Activated CD8-positive, alpha-beta memory T cell treated with anti-CD3 and anti-CD28 coated beads, Interleukin-2, amount 10 ng/mL, durations not matched to agents 7 days and 5 days (primary cell): Measurements from ENCODE around the gene PPY. TPM values are rescaled to one million over a fixed set of nuclear protein-coding genes. Genes with fewer than 3 reads are reported as not detected.

Source experiments
- ATAC-seq: fragments of 150-1000 bp; cut with Tn5 transposase; one replicate; pipeline ENCODE4 v1.10.0; 2021; ENCODE audit warnings: moderate library complexity
- CTCF ChIA-PET: fragments of 350-600 bp; sonication (Branson Sonifier 250); formaldehyde crosslinking; loops from one replicate; lab custom pipeline; 2021; ENCODE audit warnings: antibody characterized with exemption; lab: Charles Lee
- DNase-seq: peaks from one replicate; pipeline ENCODE4 v3.0.0-alpha.2; 2020
- H3K27ac Mint-ChIP-seq: one replicate; pipeline ENCODE4 v1.8.0; 2021; ENCODE audit warnings: mild to moderate bottlenecking, mixed read lengths
- H3K27me3 Mint-ChIP-seq: one replicate; pipeline ENCODE4 v1.8.0; 2021; ENCODE audit warnings: mixed read lengths
- H3K36me3 Mint-ChIP-seq: one replicate; pipeline ENCODE4 v1.8.0; 2021; ENCODE audit warnings: mild to moderate bottlenecking, mixed read lengths
- H3K4me1 Mint-ChIP-seq: one replicate; pipeline ENCODE4 v1.8.0; 2021; ENCODE audit warnings: mixed read lengths
- H3K4me3 Mint-ChIP-seq: one replicate; pipeline ENCODE4 v1.8.0; 2021; ENCODE audit warnings: mild to moderate bottlenecking, moderate library complexity, mixed read lengths
- H3K9me3 Mint-ChIP-seq: one replicate; pipeline ENCODE4 v1.8.0; 2022; ENCODE audit warnings: low read depth, mixed read lengths
- total RNA-seq, 2 experiments: library from RNA; stranded (reverse); gene quantifications; one replicate each; pipeline ENCODE4 v1.2.3, GENCODE V29; 2021

PPY gene
- total RNA-seq, 2 experiments from 2014 or later: not detected

- Mint-ChIP-seq H3K4me1 (peaks cover 18% of the 10 kb centered on the region), H3K4me3 (peak overlapping the region; percentile 64), H3K27me3 (peaks cover 11% of the 10 kb centered on the region), H3K9me3 (no peaks in the 10 kb centered on the region), H3K27ac (peak overlapping the region; percentile 61), H3K36me3 (no peaks in the 10 kb centered on the region)
- ATAC-seq (peak; percentile 83), DNase-seq (peak; percentile 60)
- CTCF ChIA-PET: interaction anchor here (1.3 to 1.6 kb wide), 3 partner anchors 8 to 26 kb away, joined by 3 to 7 read pairs (median 5); no protein-coding TSS in a partner anchor
Measured at GRCh38 chr17:43917348-43918025, 24.8 kb downstream of the PPY start.

- DNase-seq: no peak
- Mint-ChIP-seq H3K27ac (peak overlapping the region; percentile 61), H3K4me3 (peak overlapping the region; percentile 64), H3K9me3 (no peaks in the 10 kb centered on the region), H3K4me1 (peaks cover 18% of the 10 kb centered on the region), H3K36me3 (no peaks in the 10 kb centered on the region), H3K27me3 (peaks cover 9% of the 10 kb centered on the region)
- ATAC-seq: no peak
- CTCF ChIA-PET: interaction anchor here (0.6 to 1.6 kb wide), 5 partner anchors 8 to 28 kb away, joined by 3 to 7 read pairs (median 5); no protein-coding TSS in a partner anchor
Measured at GRCh38 chr17:43917016-43917347, 25.3 kb downstream of the PPY start.

- no peaks in the 10 kb centered on the region for H3K36me3 Mint-ChIP-seq
- ATAC-seq: no peak
Measured at GRCh38 chr17:43916385-43916784, 25.9 kb downstream of the PPY start.

GRCh38 chr17:43915559-43915958, 26.7 kb downstream of the PPY start:
- CTCF ChIA-PET: interaction anchor here (1.1 kb wide), 1 partner anchor 10 kb away, joined by 5 read pairs; no protein-coding TSS in a partner anchor
- ATAC-seq: no peak
- Mint-ChIP-seq H3K9me3 (no peaks in the 10 kb centered on the region), H3K27me3 (peaks cover 9% of the 10 kb centered on the region), H3K27ac (no peak overlapping the region), H3K36me3 (no peaks in the 10 kb centered on the region), H3K4me1 (peaks cover 18% of the 10 kb centered on the region), H3K4me3 (no peak overlapping the region)
- DNase-seq: no peak

More at GRCh38 chr17:43916385-43916784, 25.9 kb downstream of the PPY start:
- Mint-ChIP-seq H3K4me1 (peaks cover 18% of the 10 kb centered on the region), H3K4me3 (no peak overlapping the region), H3K27ac (no peak overlapping the region), H3K27me3 (peaks cover 9% of the 10 kb centered on the region), H3K9me3 (no peaks in the 10 kb centered on the region)
- CTCF ChIA-PET: interaction anchor here (0.6 to 1.1 kb wide), 3 partner anchors 8 to 28 kb away, joined by 3 to 5 read pairs (median 5); no protein-coding TSS in a partner anchor
- no peak for DNase-seq

GRCh38 chr17:43914451-43914850, 27.8 kb downstream of the PPY start:
- H3K9me3 Mint-ChIP-seq: no peaks in the 10 kb centered on the region
- peaks cover 18% of the 10 kb centered on the region for H3K4me1 Mint-ChIP-seq
- no peak overlapping the region for H3K4me3 Mint-ChIP-seq
- CTCF ChIA-PET: interaction anchor here (1.2 to 1.7 kb wide), 3 partner anchors 9 to 26 kb away, joined by 3 to 4 read pairs (median 3); no protein-coding TSS in a partner anchor
- ATAC-seq: no peak
- no peaks in the 10 kb centered on the region for H3K36me3 Mint-ChIP-seq
- H3K27me3 Mint-ChIP-seq: peaks cover 16% of the 10 kb centered on the region
- H3K27ac Mint-ChIP-seq: no peak overlapping the region
- DNase-seq: no peak

GRCh38 chr17:43913584-43913983, 28.7 kb downstream of the PPY start:
- no peaks in the 10 kb centered on the region for H3K36me3 Mint-ChIP-seq
- CTCF ChIA-PET: interaction anchor here (1.2 to 1.7 kb wide), 3 partner anchors 10 to 25 kb away, joined by 3 to 4 read pairs (median 3); no protein-coding TSS in a partner anchor
- no peak overlapping the region for H3K4me3 Mint-ChIP-seq
- no peaks in the 10 kb centered on the region for H3K9me3 Mint-ChIP-seq
- peaks cover 20% of the 10 kb centered on the region for H3K27me3 Mint-ChIP-seq
- DNase-seq (no peak), ATAC-seq (no peak)
- H3K4me1 Mint-ChIP-seq: peaks cover 15% of the 10 kb centered on the region
- H3K27ac Mint-ChIP-seq: no peak overlapping the region

GRCh38 chr17:43912635-43913304, 29.5 kb downstream of the PPY start:
- ATAC-seq: no peak
- Mint-ChIP-seq H3K27ac (no peak overlapping the region), H3K4me3 (no peak overlapping the region), H3K27me3 (peaks cover 29% of the 10 kb centered on the region), H3K4me1 (peaks cover 15% of the 10 kb centered on the region), H3K36me3 (no peaks in the 10 kb centered on the region), H3K9me3 (no peaks in the 10 kb centered on the region)
- CTCF ChIA-PET: interaction anchor here (1.1 to 1.4 kb wide), 2 partner anchors 20 to 82 kb away, joined by 3 read pairs; no protein-coding TSS in a partner anchor
- DNase-seq: no peak

GRCh38 chr17:43911904-43912303, 30.4 kb downstream of the PPY start:
- Mint-ChIP-seq H3K9me3 (no peaks in the 10 kb centered on the region), H3K27me3 (peaks cover 35% of the 10 kb centered on the region), H3K27ac (no peak overlapping the region), H3K4me3 (no peak overlapping the region), H3K4me1 (peaks cover 10% of the 10 kb centered on the region), H3K36me3 (no peaks in the 10 kb centered on the region)
- ATAC-seq (no peak), DNase-seq (no peak)
- CTCF ChIA-PET: interaction anchor here (1.1 to 1.4 kb wide), 3 partner anchors 19 to 83 kb away, joined by 3 read pairs; no protein-coding TSS in a partner anchor

- Mint-ChIP-seq H3K4me3 (no peak overlapping the region), H3K4me1 (peaks cover 7% of the 10 kb centered on the region), H3K27me3 (peaks cover 48% of the 10 kb centered on the region), H3K9me3 (no peaks in the 10 kb centered on the region), H3K36me3 (no peaks in the 10 kb centered on the region), H3K27ac (no peak overlapping the region)
- CTCF ChIA-PET: interaction anchor here (0.5 to 3.0 kb wide), 30 partner anchors 9 to 738 kb away, joined by 3 to 23 read pairs (median 4); partner anchors contain the start of gene NBR1
- no peak for DNase-seq
- no peak for ATAC-seq
Measured at GRCh38 chr17:43909537-43910231, 32.6 kb downstream of the PPY start.

GRCh38 chr17:43907998-43908721, 34.1 kb downstream of the PPY start:
- Mint-ChIP-seq H3K4me3 (no peak overlapping the region), H3K36me3 (no peaks in the 10 kb centered on the region), H3K27me3 (peaks cover 58% of the 10 kb centered on the region), H3K9me3 (no peaks in the 10 kb centered on the region), H3K27ac (no peak overlapping the region), H3K4me1 (peaks cover 7% of the 10 kb centered on the region)
- CTCF ChIA-PET: interaction anchor here (0.9 to 3.0 kb wide), 10 partner anchors 8 to 133 kb away, joined by 3 to 23 read pairs (median 3); no protein-coding TSS in a partner anchor
- ATAC-seq (no peak), DNase-seq (peak; percentile 52)

- ATAC-seq (peak; percentile 32), DNase-seq (peak; percentile 46)
- H3K9me3 Mint-ChIP-seq: no peaks in the 10 kb centered on the region
- peaks cover 59% of the 10 kb centered on the region for H3K27me3 Mint-ChIP-seq
- no peak within 1 kb of the TSS for H3K27ac Mint-ChIP-seq
- CTCF ChIA-PET: interaction anchor here (0.9 to 3.0 kb wide), 8 partner anchors 12 to 68 kb away, joined by 3 to 23 read pairs (median 3); partner anchors contain the start of gene CD300LG
- no peaks in the 10 kb centered on the region for H3K36me3 Mint-ChIP-seq
- H3K4me3 Mint-ChIP-seq: no peak within 1 kb of the TSS
- H3K4me1 Mint-ChIP-seq: peaks cover 7% of the 10 kb centered on the region
Measured at GRCh38 chr17:43907425-43907981, 34.8 kb downstream of the PPY start, which contains the start of gene MPP2. TSS of gene MPP2 (minus strand) at chr17:43907536. CDS start at chr17:43904460, 3,076 bp downstream.

- Mint-ChIP-seq H3K9me3 (no peaks in the 10 kb centered on the region), H3K4me3 (no peak overlapping the region)
- no peak for ATAC-seq
Measured at GRCh38 chr17:43906951-43907424, 35.3 kb downstream of the PPY start.

More at GRCh38 chr17:43906951-43907424, 35.3 kb downstream of the PPY start:
- no peak for DNase-seq
- H3K27me3 Mint-ChIP-seq: peaks cover 60% of the 10 kb centered on the region
- peaks cover 7% of the 10 kb centered on the region for H3K4me1 Mint-ChIP-seq
- no peak overlapping the region for H3K27ac Mint-ChIP-seq
- no peaks in the 10 kb centered on the region for H3K36me3 Mint-ChIP-seq
- CTCF ChIA-PET: interaction anchor here (0.9 to 1.5 kb wide), 6 partner anchors 12 to 68 kb away, joined by 3 to 4 read pairs (median 3); partner anchors contain the start of gene CD300LG
